H1 (cell line): ENCODE results near the gene TTC28. TPM values are rescaled to one million over a fixed set of nuclear protein-coding genes. Genes with fewer than 3 reads are reported as not detected.

ENCODE experiments used
- CHD2 ChIP-seq: IDR thresholded peaks from 2 replicates; pipeline ENCODE4 v1.6.1; 2012; ENCODE audit warnings: low read length, improper control_type of control experiment
- CTBP2 ChIP-seq: IDR thresholded peaks from 2 replicates; pipeline ENCODE4 v1.7.0; 2011; ENCODE audit warnings: borderline replicate concordance, mild to moderate bottlenecking, moderate library complexity, mixed read lengths, low read length; ENCODE audit not compliant: insufficient read depth, insufficient read length
- SAP30 ChIP-seq: fragments of 300-600 bp; sonication (generic); IDR thresholded peaks from 2 replicates; pipeline ENCODE4 v1.7.1; 2012; ENCODE audit warnings: low read length, moderate library complexity, mild to moderate bottlenecking, inconsistent platforms; ENCODE audit not compliant: insufficient read depth, insufficient replicate concordance
- SIX5 ChIP-seq: IDR thresholded peaks from 2 replicates; pipeline ENCODE4 v1.6.1; 2011; ENCODE audit warnings: mild to moderate bottlenecking, low read depth, low read length
- SP2 ChIP-seq: IDR thresholded peaks from 2 replicates; pipeline ENCODE4 v1.6.1; 2012; ENCODE audit warnings: mild to moderate bottlenecking, low read length, inconsistent platforms
- SP4 ChIP-seq: IDR thresholded peaks from 2 replicates; pipeline ENCODE4 v1.6.1; 2012; ENCODE audit warnings: low read length, inconsistent platforms
- SRF ChIP-seq: IDR thresholded peaks from 2 replicates; pipeline ENCODE4 v1.6.1; 2011; ENCODE audit warnings: mild to moderate bottlenecking, low read depth, low read length, moderate library complexity
- SUZ12 ChIP-seq: fragments of 200-600 bp; sonication (generic); IDR thresholded peaks from 2 replicates; pipeline ENCODE4 v1.6.1; 2012; ENCODE audit warnings: mild to moderate bottlenecking, inconsistent platforms, low read length, moderate library complexity, mixed read lengths
- TAF1 ChIP-seq: IDR thresholded peaks from 2 replicates; pipeline ENCODE4 v1.6.1; 2011; ENCODE audit warnings: mild to moderate bottlenecking, low read depth, low read length
- TEAD4 ChIP-seq: IDR thresholded peaks from 2 replicates; pipeline ENCODE4 v1.6.1; 2012; ENCODE audit warnings: low read depth, low read length, inconsistent platforms, mixed read lengths
- polyA plus RNA-seq, 7 experiments: library from polyadenylated mRNA; depleted of rRNA in 3 of 7; stranded (reverse) in 5 of 7; unstranded in 2 of 7; fragments of >200 nt in 5 of 7; fragments of 200-250 nt in 2 of 7; gene quantifications; 1 replicate in 5 of 7; 2 replicates in 1 of 7; 4 replicates in 1 of 7; pipeline versions ENCODE4 v1.2.1 to v1.2.3, GENCODE V29; 2011 to 2013; ENCODE audit warnings: missing spikeins in 2 of 7, mixed read lengths in 2 of 7
- total RNA-seq: library from RNA; stranded (reverse); fragmentation: NEBNext Ultra II Directional; extraction: Animal tissue kit (Norgen Biotek cat#: 25700); gene quantifications from 2 replicates; pipeline ENCODE4 v1.2.1, GENCODE V29; 2021
- TF ChIP-seq, protein P1 (sequence below): fragments of 300-600 bp; sonication (generic); IDR thresholded peaks from 2 replicates; pipeline ENCODE4 v1.7.1; 2012; ENCODE audit warnings: low read length, moderate library complexity, mild to moderate bottlenecking, inconsistent platforms; ENCODE audit not compliant: insufficient replicate concordance
- TF ChIP-seq, protein P2 (sequence below): IDR thresholded peaks from 2 replicates; pipeline ENCODE4 v1.6.1; 2012; ENCODE audit warnings: inconsistent platforms

TTC28 gene
- total and polyA plus RNA-seq, 2 of the 8 experiments (the other 6 are each of a cell fraction or from before 2014, with no cell fraction given) = 2.6 to 12.6 TPM

DNA sequence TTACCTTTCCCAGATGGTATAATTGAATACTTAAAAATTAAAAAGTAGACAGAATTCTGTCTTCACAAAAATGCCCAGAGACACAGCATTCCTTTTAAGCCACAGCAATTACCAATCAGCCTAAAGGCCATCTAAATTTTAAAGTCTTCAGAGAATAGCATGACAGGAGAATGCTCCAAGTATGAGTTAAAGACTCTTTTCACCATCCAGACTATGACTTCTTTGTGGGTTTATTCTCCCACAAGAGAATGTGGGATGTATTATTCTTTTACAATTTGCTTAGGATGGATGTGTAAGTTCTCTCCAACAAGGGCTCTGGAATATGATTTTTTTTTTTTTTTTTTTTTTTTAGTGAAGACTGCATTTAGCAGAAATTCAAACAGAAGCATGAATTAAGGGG lies 249.9 kb downstream of the TTC28 start (continued):
- TF ChIP-seq, protein P1, sequence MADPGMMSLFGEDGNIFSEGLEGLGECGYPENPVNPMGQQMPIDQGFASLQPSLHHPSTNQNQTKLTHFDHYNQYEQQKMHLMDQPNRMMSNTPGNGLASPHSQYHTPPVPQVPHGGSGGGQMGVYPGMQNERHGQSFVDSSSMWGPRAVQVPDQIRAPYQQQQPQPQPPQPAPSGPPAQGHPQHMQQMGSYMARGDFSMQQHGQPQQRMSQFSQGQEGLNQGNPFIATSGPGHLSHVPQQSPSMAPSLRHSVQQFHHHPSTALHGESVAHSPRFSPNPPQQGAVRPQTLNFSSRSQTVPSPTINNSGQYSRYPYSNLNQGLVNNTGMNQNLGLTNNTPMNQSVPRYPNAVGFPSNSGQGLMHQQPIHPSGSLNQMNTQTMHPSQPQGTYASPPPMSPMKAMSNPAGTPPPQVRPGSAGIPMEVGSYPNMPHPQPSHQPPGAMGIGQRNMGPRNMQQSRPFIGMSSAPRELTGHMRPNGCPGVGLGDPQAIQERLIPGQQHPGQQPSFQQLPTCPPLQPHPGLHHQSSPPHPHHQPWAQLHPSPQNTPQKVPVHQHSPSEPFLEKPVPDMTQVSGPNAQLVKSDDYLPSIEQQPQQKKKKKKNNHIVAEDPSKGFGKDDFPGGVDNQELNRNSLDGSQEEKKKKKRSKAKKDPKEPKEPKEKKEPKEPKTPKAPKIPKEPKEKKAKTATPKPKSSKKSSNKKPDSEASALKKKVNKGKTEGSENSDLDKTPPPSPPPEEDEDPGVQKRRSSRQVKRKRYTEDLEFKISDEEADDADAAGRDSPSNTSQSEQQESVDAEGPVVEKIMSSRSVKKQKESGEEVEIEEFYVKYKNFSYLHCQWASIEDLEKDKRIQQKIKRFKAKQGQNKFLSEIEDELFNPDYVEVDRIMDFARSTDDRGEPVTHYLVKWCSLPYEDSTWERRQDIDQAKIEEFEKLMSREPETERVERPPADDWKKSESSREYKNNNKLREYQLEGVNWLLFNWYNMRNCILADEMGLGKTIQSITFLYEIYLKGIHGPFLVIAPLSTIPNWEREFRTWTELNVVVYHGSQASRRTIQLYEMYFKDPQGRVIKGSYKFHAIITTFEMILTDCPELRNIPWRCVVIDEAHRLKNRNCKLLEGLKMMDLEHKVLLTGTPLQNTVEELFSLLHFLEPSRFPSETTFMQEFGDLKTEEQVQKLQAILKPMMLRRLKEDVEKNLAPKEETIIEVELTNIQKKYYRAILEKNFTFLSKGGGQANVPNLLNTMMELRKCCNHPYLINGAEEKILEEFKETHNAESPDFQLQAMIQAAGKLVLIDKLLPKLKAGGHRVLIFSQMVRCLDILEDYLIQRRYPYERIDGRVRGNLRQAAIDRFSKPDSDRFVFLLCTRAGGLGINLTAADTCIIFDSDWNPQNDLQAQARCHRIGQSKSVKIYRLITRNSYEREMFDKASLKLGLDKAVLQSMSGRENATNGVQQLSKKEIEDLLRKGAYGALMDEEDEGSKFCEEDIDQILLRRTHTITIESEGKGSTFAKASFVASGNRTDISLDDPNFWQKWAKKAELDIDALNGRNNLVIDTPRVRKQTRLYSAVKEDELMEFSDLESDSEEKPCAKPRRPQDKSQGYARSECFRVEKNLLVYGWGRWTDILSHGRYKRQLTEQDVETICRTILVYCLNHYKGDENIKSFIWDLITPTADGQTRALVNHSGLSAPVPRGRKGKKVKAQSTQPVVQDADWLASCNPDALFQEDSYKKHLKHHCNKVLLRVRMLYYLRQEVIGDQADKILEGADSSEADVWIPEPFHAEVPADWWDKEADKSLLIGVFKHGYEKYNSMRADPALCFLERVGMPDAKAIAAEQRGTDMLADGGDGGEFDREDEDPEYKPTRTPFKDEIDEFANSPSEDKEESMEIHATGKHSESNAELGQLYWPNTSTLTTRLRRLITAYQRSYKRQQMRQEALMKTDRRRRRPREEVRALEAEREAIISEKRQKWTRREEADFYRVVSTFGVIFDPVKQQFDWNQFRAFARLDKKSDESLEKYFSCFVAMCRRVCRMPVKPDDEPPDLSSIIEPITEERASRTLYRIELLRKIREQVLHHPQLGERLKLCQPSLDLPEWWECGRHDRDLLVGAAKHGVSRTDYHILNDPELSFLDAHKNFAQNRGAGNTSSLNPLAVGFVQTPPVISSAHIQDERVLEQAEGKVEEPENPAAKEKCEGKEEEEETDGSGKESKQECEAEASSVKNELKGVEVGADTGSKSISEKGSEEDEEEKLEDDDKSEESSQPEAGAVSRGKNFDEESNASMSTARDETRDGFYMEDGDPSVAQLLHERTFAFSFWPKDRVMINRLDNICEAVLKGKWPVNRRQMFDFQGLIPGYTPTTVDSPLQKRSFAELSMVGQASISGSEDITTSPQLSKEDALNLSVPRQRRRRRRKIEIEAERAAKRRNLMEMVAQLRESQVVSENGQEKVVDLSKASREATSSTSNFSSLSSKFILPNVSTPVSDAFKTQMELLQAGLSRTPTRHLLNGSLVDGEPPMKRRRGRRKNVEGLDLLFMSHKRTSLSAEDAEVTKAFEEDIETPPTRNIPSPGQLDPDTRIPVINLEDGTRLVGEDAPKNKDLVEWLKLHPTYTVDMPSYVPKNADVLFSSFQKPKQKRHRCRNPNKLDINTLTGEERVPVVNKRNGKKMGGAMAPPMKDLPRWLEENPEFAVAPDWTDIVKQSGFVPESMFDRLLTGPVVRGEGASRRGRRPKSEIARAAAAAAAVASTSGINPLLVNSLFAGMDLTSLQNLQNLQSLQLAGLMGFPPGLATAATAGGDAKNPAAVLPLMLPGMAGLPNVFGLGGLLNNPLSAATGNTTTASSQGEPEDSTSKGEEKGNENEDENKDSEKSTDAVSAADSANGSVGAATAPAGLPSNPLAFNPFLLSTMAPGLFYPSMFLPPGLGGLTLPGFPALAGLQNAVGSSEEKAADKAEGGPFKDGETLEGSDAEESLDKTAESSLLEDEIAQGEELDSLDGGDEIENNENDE = no peak
- no peak for TF ChIP-seq TEAD4
- TF ChIP-seq SIX5 = no peak
- TF ChIP-seq SUZ12 = no peak
- no peak for TF ChIP-seq SRF
- no peak for TF ChIP-seq SAP30
- TF ChIP-seq TAF1 = no peak
- no peak for TF ChIP-seq CTBP2
- TF ChIP-seq SP2 = no peak
- no peak for TF ChIP-seq SP4
- TF ChIP-seq, protein P2, sequence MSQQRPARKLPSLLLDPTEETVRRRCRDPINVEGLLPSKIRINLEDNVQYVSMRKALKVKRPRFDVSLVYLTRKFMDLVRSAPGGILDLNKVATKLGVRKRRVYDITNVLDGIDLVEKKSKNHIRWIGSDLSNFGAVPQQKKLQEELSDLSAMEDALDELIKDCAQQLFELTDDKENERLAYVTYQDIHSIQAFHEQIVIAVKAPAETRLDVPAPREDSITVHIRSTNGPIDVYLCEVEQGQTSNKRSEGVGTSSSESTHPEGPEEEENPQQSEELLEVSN = no peak
- no peak for TF ChIP-seq CHD2
